Effector memory CD4-positive, alpha-beta T cell (primary cell): ENCODE measurements around the gene NDFIP1.

Experiments
- DNase-seq, 3 donors: peaks; one replicate each; pipeline ENCODE4 v3.0.0-alpha.2; 2020
- H3K27ac ChIP-seq: 2 replicates; pipeline ENCODE4 v1.7.0; 2013; ENCODE audit warnings: mild to moderate bottlenecking, low read length, moderate library complexity; ENCODE audit not compliant: insufficient read depth, poor library complexity, severe bottlenecking
- H3K27me3 ChIP-seq: replicated peaks from 2 replicates; pipeline ENCODE4 v1.7.0; 2013; ENCODE audit warnings: mild to moderate bottlenecking, low read length; ENCODE audit not compliant: insufficient read depth, control insufficient read depth, poor library complexity, severe bottlenecking
- H3K36me3 ChIP-seq: 2 replicates; pipeline ENCODE4 v1.7.0; 2013; ENCODE audit warnings: mild to moderate bottlenecking, low read length, moderate library complexity; ENCODE audit not compliant: control insufficient read depth, insufficient read depth
- H3K4me1 ChIP-seq: 2 replicates; pipeline ENCODE4 v1.7.0; 2013; ENCODE audit warnings: low read length, mild to moderate bottlenecking; ENCODE audit not compliant: control insufficient read depth, insufficient read depth, poor library complexity, severe bottlenecking
- H3K4me3 ChIP-seq: 2 replicates; pipeline ENCODE4 v1.7.0; 2013; ENCODE audit warnings: low read length, low read depth, mild to moderate bottlenecking; ENCODE audit not compliant: insufficient read depth, poor library complexity, severe bottlenecking
- H3K9me3 ChIP-seq: 2 replicates; pipeline ENCODE4 v1.7.0; 2013; ENCODE audit warnings: mild to moderate bottlenecking, low read length, moderate library complexity; ENCODE audit not compliant: control insufficient read depth

NDFIP1 gene

DNA sequence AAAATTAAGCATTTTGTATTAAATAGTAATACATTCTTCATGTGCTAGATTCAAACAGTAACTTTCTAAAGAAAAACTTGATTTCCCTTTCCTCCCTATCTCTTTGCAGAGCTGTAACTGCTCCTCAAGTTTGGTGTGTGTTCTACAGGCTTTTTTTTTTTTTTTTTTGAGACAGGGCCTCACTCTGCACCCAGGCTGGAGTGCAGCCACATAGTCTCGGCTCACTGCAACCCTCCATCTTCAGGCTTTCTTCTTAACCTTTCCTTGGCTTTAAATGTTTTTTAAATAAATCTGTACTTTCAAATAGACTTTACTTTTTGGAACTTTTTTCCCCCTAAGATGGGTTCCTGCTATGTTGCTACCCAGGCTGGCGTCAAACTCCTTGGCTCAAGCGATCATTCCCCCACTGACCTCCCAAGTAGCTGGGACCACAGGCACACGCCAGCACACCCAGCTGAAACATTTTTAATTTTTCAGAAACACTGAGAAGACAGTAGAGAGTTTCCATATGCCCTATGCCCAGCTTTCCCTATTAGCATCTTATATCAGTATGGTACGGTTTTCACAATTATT lies 9.1 kb downstream of the NDFIP1 start:
- H3K4me3 ChIP-seq, result no peak overlapping the region
- no peak for DNase-seq
- H3K4me1 ChIP-seq, result peaks cover 32% of the 10 kb centered on the region
- H3K27ac ChIP-seq, result no peak overlapping the region
- H3K9me3 ChIP-seq, result no peaks in the 10 kb centered on the region
- no peaks in the 10 kb centered on the region for H3K27me3 ChIP-seq
- H3K36me3 ChIP-seq, result peaks cover 16% of the 10 kb centered on the region

DNA sequence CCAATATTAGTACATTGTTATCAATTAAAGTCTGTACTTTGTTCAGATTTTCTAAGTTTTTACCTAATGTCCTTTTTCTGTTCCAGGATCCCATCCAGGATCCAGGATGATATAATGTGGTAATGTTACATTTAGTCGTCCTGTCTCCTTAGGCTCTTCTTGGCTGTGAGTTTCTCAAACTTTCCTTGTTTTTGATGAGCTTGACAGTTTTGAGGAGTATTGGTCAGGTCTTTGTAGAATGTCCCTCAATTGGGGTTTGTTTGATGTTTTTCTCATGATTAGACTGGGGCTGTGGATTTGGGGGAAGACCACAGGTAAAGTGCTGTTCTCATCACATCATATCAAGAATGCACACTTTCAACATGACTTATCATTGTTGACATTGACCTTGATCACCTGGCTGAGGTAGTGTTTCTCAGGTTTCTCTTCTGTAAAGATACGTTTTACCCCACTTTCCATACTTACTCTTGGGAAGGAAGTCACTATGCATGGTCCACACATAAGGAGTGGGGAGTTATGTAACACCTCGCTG lies 9.6 kb downstream of the NDFIP1 start:
- H3K27ac ChIP-seq, result no peak overlapping the region
- peaks cover 16% of the 10 kb centered on the region for H3K36me3 ChIP-seq
- H3K4me3 ChIP-seq, result no peak overlapping the region
- peaks cover 32% of the 10 kb centered on the region for H3K4me1 ChIP-seq
- no peak for DNase-seq
- no peaks in the 10 kb centered on the region for H3K9me3 ChIP-seq
- H3K27me3 ChIP-seq, result no peaks in the 10 kb centered on the region

DNA sequence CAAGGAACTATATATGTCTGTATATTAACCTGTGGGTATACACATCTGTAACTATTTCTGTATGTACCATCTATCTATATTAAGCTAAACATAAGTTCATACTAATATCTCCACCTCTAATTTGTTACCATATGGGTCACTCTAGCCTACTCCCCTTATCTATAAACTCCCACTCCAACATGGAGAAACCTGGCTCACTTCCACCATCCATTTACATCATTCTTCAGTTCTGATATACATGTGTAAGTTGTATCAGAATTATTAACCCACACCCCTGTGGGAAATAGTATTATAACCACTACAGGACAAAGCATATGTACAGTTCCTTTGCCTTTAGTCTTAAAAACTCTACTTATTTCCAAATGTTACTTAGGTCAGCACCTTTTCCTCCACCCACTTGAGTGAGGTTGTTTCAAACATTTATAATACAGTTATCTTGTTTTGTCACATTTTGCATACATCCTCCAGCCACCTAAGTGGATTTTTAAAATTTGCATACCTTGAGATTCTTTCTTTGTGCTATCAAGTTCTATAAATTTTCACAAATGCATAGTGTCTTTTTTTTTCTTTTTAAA lies 10.6 kb downstream of the NDFIP1 start:
- Histone ChIP-seq H3K4me3 (no peak overlapping the region), H3K27me3 (no peaks in the 10 kb centered on the region), H3K27ac (no peak overlapping the region), H3K4me1 (peaks cover 32% of the 10 kb centered on the region), H3K9me3 (no peaks in the 10 kb centered on the region), H3K36me3 (peaks cover 16% of the 10 kb centered on the region)
- DNase-seq, result no peak

- Histone ChIP-seq H3K9me3 (no peaks in the 10 kb centered on the region), H3K4me1 (peaks cover 32% of the 10 kb centered on the region), H3K27me3 (no peaks in the 10 kb centered on the region), H3K27ac (no peak overlapping the region), H3K4me3 (no peak overlapping the region), H3K36me3 (peaks cover 16% of the 10 kb centered on the region)
- no peak for DNase-seq
Measured at GRCh38 chr5:142120247-142120935, 11.8 kb downstream of the NDFIP1 start.

DNA sequence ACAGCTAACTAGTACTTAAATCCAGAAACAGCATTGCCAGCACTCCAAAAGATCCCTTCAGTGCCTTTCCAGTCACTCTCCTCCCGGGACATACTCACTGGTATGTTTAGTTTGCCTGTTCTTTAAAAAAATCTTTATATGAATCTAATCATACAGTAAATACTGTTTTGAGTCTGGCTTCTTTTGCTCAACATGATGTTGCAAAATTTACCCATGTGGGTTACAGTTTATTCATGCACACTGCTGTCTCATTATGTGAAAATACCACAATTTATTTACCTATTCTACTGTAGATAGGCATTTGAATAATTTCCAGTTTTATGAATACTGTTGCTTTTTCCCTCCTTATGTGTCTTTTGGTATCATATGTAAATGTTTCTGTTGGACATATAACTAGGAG lies 13.5 kb downstream of the NDFIP1 start:
- H3K4me1 ChIP-seq, result peaks cover 27% of the 10 kb centered on the region
- no peak for DNase-seq
- H3K4me3 ChIP-seq, result no peak overlapping the region

DNA sequence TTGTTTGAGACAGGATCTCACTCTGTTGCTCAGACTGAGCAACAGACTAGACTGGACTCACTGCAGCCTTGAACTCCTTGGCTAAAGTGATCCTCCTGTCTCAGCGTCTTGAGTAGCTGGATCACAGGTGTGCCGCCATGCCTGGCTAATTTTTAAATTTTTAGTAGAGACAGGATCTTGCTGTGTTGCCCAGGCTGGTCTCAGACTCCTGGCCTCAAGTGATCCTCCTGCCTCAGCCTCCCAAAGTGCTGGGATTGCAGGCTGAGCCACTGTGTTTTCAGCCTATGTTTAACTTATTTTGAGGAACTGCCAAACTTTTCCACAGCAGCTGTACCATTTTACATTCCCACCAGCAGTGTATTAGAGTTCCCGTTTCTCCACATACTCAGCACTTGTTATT lies 16.8 kb downstream of the NDFIP1 start:
- Histone ChIP-seq H3K27me3 (no peaks in the 10 kb centered on the region), H3K27ac (no peak overlapping the region), H3K4me3 (no peak overlapping the region), H3K9me3 (no peaks in the 10 kb centered on the region), H3K4me1 (peaks cover 17% of the 10 kb centered on the region), H3K36me3 (peaks cover 12% of the 10 kb centered on the region)
- no peak for DNase-seq

More for the DNA sequence above, 13.5 kb downstream of the NDFIP1 start:
- Histone ChIP-seq H3K27ac (no peak overlapping the region), H3K36me3 (peaks cover 12% of the 10 kb centered on the region), H3K9me3 (no peaks in the 10 kb centered on the region), H3K27me3 (no peaks in the 10 kb centered on the region)

GRCh38 chr5:142125963-142126362 lies 17.4 kb downstream of the NDFIP1 start:
- H3K27ac ChIP-seq, result no peak overlapping the region
- H3K27me3 ChIP-seq, result no peaks in the 10 kb centered on the region
- H3K4me1 ChIP-seq, result peaks cover 17% of the 10 kb centered on the region
- H3K36me3 ChIP-seq, result peaks cover 12% of the 10 kb centered on the region
- no peak overlapping the region for H3K4me3 ChIP-seq
- DNase-seq, result no peak
- no peaks in the 10 kb centered on the region for H3K9me3 ChIP-seq

DNA sequence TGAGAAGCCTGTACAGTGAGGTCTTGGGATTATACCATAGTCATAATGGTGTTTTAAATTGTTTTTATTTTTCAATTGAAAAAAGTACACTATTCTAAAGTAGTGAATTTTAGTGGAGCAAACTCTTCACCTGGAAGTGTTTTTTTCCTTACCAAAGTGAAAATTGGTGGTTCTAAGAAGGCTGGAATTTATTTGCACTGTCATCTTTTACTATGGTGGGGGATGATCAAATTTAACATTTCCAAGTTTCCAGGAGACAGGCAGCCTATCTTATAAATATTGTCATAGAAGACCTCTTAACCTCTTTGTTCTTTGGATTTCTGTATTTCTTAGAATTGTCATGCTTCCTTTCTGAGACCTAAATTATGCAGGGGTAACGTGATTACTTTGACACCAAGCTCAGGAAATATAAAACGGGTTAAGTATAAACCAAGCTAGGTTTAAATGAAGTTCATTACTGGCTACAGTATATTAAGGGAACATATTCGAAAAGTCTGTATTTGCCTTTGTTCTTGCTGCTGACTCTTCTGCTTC lies 20.2 kb downstream of the NDFIP1 start:
- H3K27ac ChIP-seq, result no peak overlapping the region
- peaks cover 13% of the 10 kb centered on the region for H3K36me3 ChIP-seq
- H3K4me3 ChIP-seq, result no peak overlapping the region
- peaks cover 17% of the 10 kb centered on the region for H3K4me1 ChIP-seq
- no peaks in the 10 kb centered on the region for H3K27me3 ChIP-seq
- no peaks in the 10 kb centered on the region for H3K9me3 ChIP-seq
- DNase-seq, result no peak

GRCh38 chr5:142129446-142130066 lies 21.0 kb downstream of the NDFIP1 start:
- Histone ChIP-seq H3K4me3 (no peak overlapping the region), H3K27ac (no peak overlapping the region), H3K9me3 (no peaks in the 10 kb centered on the region), H3K36me3 (peaks cover 13% of the 10 kb centered on the region), H3K4me1 (peaks cover 17% of the 10 kb centered on the region), H3K27me3 (no peaks in the 10 kb centered on the region)
- no peak for DNase-seq
